ENCODE measurements around the gene RCHY1. TPM values are rescaled to one million over a fixed set of nuclear protein-coding genes. Genes with fewer than 3 reads are reported as not detected.

Gene RCHY1
- total and polyA plus RNA-seq, 5 donors from 2014 or later, result 38.0 to 47.9 (median 44.4) TPM

- Mint-ChIP-seq H3K9me3 (no peaks in the 10 kb centered on the region), H3K4me3 (peak overlapping the region in 2 of 4 donors; percentile 8 to 42), H3K27me3 (no peaks in the 10 kb centered on the region), H3K27ac (peak overlapping the region in 1 of 3 donors; percentile 52), H3K4me1 (peaks cover 33 to 48% (median 40%) of the 10 kb centered on the region in 4 donors), H3K36me3 (peaks cover 40% of the 10 kb centered on the region)
- no peak for ATAC-seq (ENCODE audit: low read depth in 2 of 2)
- H3K9me3 ChIP-seq (ENCODE audit: control insufficient read depth in 2 of 2, low read length in 2 of 2), result no peaks in the 10 kb centered on the region
- H3K27me3 ChIP-seq (ENCODE audit: control insufficient read depth, insufficient read depth, low read length), result no peaks in the 10 kb centered on the region
- H3K27ac ChIP-seq (ENCODE audit: insufficient read depth, low read length, poor library complexity, severe bottlenecking), result no peak overlapping the region
- no peak for DNase-seq
- H3K4me3 ChIP-seq (ENCODE audit: low read depth, low read length), result no peak overlapping the region
- peaks cover 42% of the 10 kb centered on the region for H3K36me3 ChIP-seq (ENCODE audit: control insufficient read depth, insufficient read depth, low read length)
- H3K4me1 ChIP-seq (ENCODE audit: control insufficient read depth, insufficient read depth, low read length, poor library complexity, severe bottlenecking), result no peaks in the 10 kb centered on the region
These were observed 16.2 kb downstream of the RCHY1 start for GRCh38 chr4:75498041-75498440.

GRCh38 chr4:75497133-75497532, 17.1 kb downstream of the RCHY1 start:
- no peak overlapping the region for H3K27ac Mint-ChIP-seq
- H3K27me3 Mint-ChIP-seq, result no peaks in the 10 kb centered on the region
- no peak overlapping the region for H3K27ac ChIP-seq (ENCODE audit: insufficient read depth, low read length, poor library complexity, severe bottlenecking)
- no peaks in the 10 kb centered on the region for H3K9me3 Mint-ChIP-seq
- no peaks in the 10 kb centered on the region for H3K27me3 ChIP-seq (ENCODE audit: control insufficient read depth, insufficient read depth, low read length)
- peaks cover 37 to 48% (median 42%) of the 10 kb centered on the region in 4 donors for H3K4me1 Mint-ChIP-seq
- peaks cover 43% of the 10 kb centered on the region for H3K36me3 ChIP-seq (ENCODE audit: control insufficient read depth, insufficient read depth, low read length)
- H3K4me1 ChIP-seq (ENCODE audit: control insufficient read depth, insufficient read depth, low read length, poor library complexity, severe bottlenecking), result no peaks in the 10 kb centered on the region
- no peaks in the 10 kb centered on the region for H3K9me3 ChIP-seq (ENCODE audit: control insufficient read depth in 2 of 2, low read length in 2 of 2)
- H3K4me3 Mint-ChIP-seq, result peak overlapping the region in 1 of 4 donors; percentile 42
- peaks cover 34% of the 10 kb centered on the region for H3K36me3 Mint-ChIP-seq
- H3K4me3 ChIP-seq (ENCODE audit: low read depth, low read length), result no peak overlapping the region
- ATAC-seq (ENCODE audit: low read depth in 2 of 2), result no peak
- no peak for DNase-seq

- H3K27me3 ChIP-seq (ENCODE audit: control insufficient read depth, insufficient read depth, low read length), result no peaks in the 10 kb centered on the region
- peaks cover 48% of the 10 kb centered on the region for H3K36me3 ChIP-seq (ENCODE audit: control insufficient read depth, insufficient read depth, low read length)
- no peak overlapping the region for H3K27ac ChIP-seq (ENCODE audit: insufficient read depth, low read length, poor library complexity, severe bottlenecking)
- Mint-ChIP-seq H3K27me3 (no peaks in the 10 kb centered on the region), H3K36me3 (peaks cover 37% of the 10 kb centered on the region), H3K9me3 (no peaks in the 10 kb centered on the region), H3K4me3 (peak overlapping the region in 1 of 4 donors; percentile 38), H3K27ac (peak overlapping the region in 2 of 3 donors; percentile 21 to 31), H3K4me1 (peaks cover 38 to 48% (median 42%) of the 10 kb centered on the region in 4 donors)
- no peaks in the 10 kb centered on the region for H3K9me3 ChIP-seq (ENCODE audit: control insufficient read depth in 2 of 2, low read length in 2 of 2)
- ATAC-seq (ENCODE audit: low read depth in 2 of 2) (no peak), DNase-seq (no peak)
- H3K4me3 ChIP-seq (ENCODE audit: low read depth, low read length), result no peak overlapping the region
- no peaks in the 10 kb centered on the region for H3K4me1 ChIP-seq (ENCODE audit: control insufficient read depth, insufficient read depth, low read length, poor library complexity, severe bottlenecking)
These were observed 17.8 kb downstream of the RCHY1 start for GRCh38 chr4:75496406-75496805.

GRCh38 chr4:75495476-75495875, 18.7 kb downstream of the RCHY1 start:
- no peak overlapping the region for H3K27ac ChIP-seq (ENCODE audit: insufficient read depth, low read length, poor library complexity, severe bottlenecking)
- Mint-ChIP-seq H3K4me3 (no peak overlapping the region), H3K27ac (peak overlapping the region in 2 of 3 donors; percentile 56 to 69), H3K36me3 (peaks cover 40% of the 10 kb centered on the region), H3K4me1 (peaks cover 38 to 47% (median 42%) of the 10 kb centered on the region in 4 donors), H3K27me3 (no peaks in the 10 kb centered on the region), H3K9me3 (no peaks in the 10 kb centered on the region)
- no peaks in the 10 kb centered on the region for H3K9me3 ChIP-seq (ENCODE audit: control insufficient read depth in 2 of 2, low read length in 2 of 2)
- DNase-seq (no peak), ATAC-seq (ENCODE audit: low read depth in 2 of 2) (no peak)
- H3K27me3 ChIP-seq (ENCODE audit: control insufficient read depth, insufficient read depth, low read length), result no peaks in the 10 kb centered on the region
- H3K4me3 ChIP-seq (ENCODE audit: low read depth, low read length), result no peak overlapping the region
- peaks cover 57% of the 10 kb centered on the region for H3K36me3 ChIP-seq (ENCODE audit: control insufficient read depth, insufficient read depth, low read length)
- H3K4me1 ChIP-seq (ENCODE audit: control insufficient read depth, insufficient read depth, low read length, poor library complexity, severe bottlenecking), result no peaks in the 10 kb centered on the region

DNA sequence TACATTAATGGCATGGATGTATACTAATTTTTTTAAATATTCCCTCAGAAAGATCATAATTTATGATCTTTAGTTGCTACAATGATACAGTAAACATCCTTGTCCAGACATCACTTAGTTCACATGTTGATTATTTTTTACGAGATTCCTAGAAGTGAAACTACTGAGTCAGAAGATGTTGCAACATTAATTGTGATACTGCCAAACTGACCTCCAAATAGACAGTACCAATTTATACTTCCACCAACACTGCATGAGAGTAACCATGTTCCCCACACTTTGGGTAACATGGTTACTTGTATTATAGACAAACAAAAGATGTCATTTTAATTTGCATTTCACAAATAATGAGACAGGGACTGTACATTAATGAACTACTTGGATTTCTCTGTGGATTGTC, 19.6 kb downstream of the RCHY1 start:
- peaks cover 62% of the 10 kb centered on the region for H3K36me3 ChIP-seq (ENCODE audit: control insufficient read depth, insufficient read depth, low read length)
- no peaks in the 10 kb centered on the region for H3K27me3 Mint-ChIP-seq
- no peaks in the 10 kb centered on the region for H3K9me3 Mint-ChIP-seq
- H3K27ac Mint-ChIP-seq, result no peak overlapping the region
- H3K27me3 ChIP-seq (ENCODE audit: control insufficient read depth, insufficient read depth, low read length), result no peaks in the 10 kb centered on the region
- H3K4me1 ChIP-seq (ENCODE audit: control insufficient read depth, insufficient read depth, low read length, poor library complexity, severe bottlenecking), result no peaks in the 10 kb centered on the region
- DNase-seq, result no peak
- H3K4me3 ChIP-seq (ENCODE audit: low read depth, low read length), result no peak overlapping the region
- H3K4me1 Mint-ChIP-seq, result peaks cover 38 to 41% (median 38%) of the 10 kb centered on the region in 4 donors
- peaks cover 37% of the 10 kb centered on the region for H3K36me3 Mint-ChIP-seq
- no peak overlapping the region for H3K4me3 Mint-ChIP-seq
- no peak overlapping the region for H3K27ac ChIP-seq (ENCODE audit: insufficient read depth, low read length, poor library complexity, severe bottlenecking)
- no peak for ATAC-seq (ENCODE audit: low read depth in 2 of 2)
- H3K9me3 ChIP-seq (ENCODE audit: control insufficient read depth in 2 of 2, low read length in 2 of 2), result no peaks in the 10 kb centered on the region

- no peak overlapping the region for H3K4me3 Mint-ChIP-seq
- Histone ChIP-seq H3K27me3 (ENCODE audit: control insufficient read depth, insufficient read depth, low read length) (no peaks in the 10 kb centered on the region), H3K27ac (ENCODE audit: insufficient read depth, low read length, poor library complexity, severe bottlenecking) (no peak overlapping the region), H3K36me3 (ENCODE audit: control insufficient read depth, insufficient read depth, low read length) (peaks cover 75% of the 10 kb centered on the region), H3K9me3 (ENCODE audit: control insufficient read depth in 2 of 2, low read length in 2 of 2) (no peaks in the 10 kb centered on the region), H3K4me1 (ENCODE audit: control insufficient read depth, insufficient read depth, low read length, poor library complexity, severe bottlenecking) (no peaks in the 10 kb centered on the region), H3K4me3 (ENCODE audit: low read depth, low read length) (no peak overlapping the region)
- no peaks in the 10 kb centered on the region for H3K27me3 Mint-ChIP-seq
- H3K27ac Mint-ChIP-seq, result no peak overlapping the region
- H3K36me3 Mint-ChIP-seq, result peaks cover 22% of the 10 kb centered on the region
- no peak for ATAC-seq (ENCODE audit: low read depth in 2 of 2)
- H3K4me1 Mint-ChIP-seq, result peaks cover 0 to 16% (median 4%) of the 10 kb centered on the region in 4 donors
- no peaks in the 10 kb centered on the region for H3K9me3 Mint-ChIP-seq
- DNase-seq, result peak in 1 of 3 donors; percentile 5
These were observed 24.0 kb downstream of the RCHY1 start for GRCh38 chr4:75490155-75490554.

GRCh38 chr4:75484190-75484589, 30.0 kb downstream of the RCHY1 start:
- Histone ChIP-seq H3K4me3 (ENCODE audit: low read depth, low read length) (no peak overlapping the region), H3K27ac (ENCODE audit: insufficient read depth, low read length, poor library complexity, severe bottlenecking) (no peak overlapping the region), H3K4me1 (ENCODE audit: control insufficient read depth, insufficient read depth, low read length, poor library complexity, severe bottlenecking) (no peaks in the 10 kb centered on the region), H3K9me3 (ENCODE audit: control insufficient read depth in 2 of 2, low read length in 2 of 2) (no peaks in the 10 kb centered on the region), H3K36me3 (ENCODE audit: control insufficient read depth, insufficient read depth, low read length) (peaks cover 83% of the 10 kb centered on the region), H3K27me3 (ENCODE audit: control insufficient read depth, insufficient read depth, low read length) (no peaks in the 10 kb centered on the region)
- no peak for DNase-seq
- Mint-ChIP-seq H3K4me1 (peaks cover 0 to 5% (median 0%) of the 10 kb centered on the region in 4 donors), H3K36me3 (peaks cover 37% of the 10 kb centered on the region), H3K4me3 (no peak overlapping the region), H3K9me3 (no peaks in the 10 kb centered on the region), H3K27me3 (no peaks in the 10 kb centered on the region), H3K27ac (no peak overlapping the region)
- no peak for ATAC-seq (ENCODE audit: low read depth in 2 of 2)

GRCh38 chr4:75477201-75477600, 37.0 kb downstream of the RCHY1 start:
- Histone ChIP-seq H3K27me3 (ENCODE audit: control insufficient read depth, insufficient read depth, low read length) (no peaks in the 10 kb centered on the region), H3K4me1 (ENCODE audit: control insufficient read depth, insufficient read depth, low read length, poor library complexity, severe bottlenecking) (no peaks in the 10 kb centered on the region), H3K36me3 (ENCODE audit: control insufficient read depth, insufficient read depth, low read length) (peaks cover 53% of the 10 kb centered on the region), H3K27ac (ENCODE audit: insufficient read depth, low read length, poor library complexity, severe bottlenecking) (no peak overlapping the region), H3K9me3 (ENCODE audit: control insufficient read depth in 2 of 2, low read length in 2 of 2) (no peaks in the 10 kb centered on the region), H3K4me3 (ENCODE audit: low read depth, low read length) (no peak overlapping the region)
- Mint-ChIP-seq H3K36me3 (peaks cover 73% of the 10 kb centered on the region), H3K27ac (no peak overlapping the region), H3K4me1 (peaks cover 0 to 8% (median under 1%) of the 10 kb centered on the region in 4 donors), H3K4me3 (no peak overlapping the region), H3K27me3 (no peaks in the 10 kb centered on the region), H3K9me3 (peaks cover 0 to 6% (median 0%) of the 10 kb centered on the region in 7 donors)
- DNase-seq (no peak), ATAC-seq (ENCODE audit: low read depth in 2 of 2) (no peak)
